Spleen (tissue), 11 donors: ENCODE results near the gene FAM184A. TPM values are rescaled to one million over a fixed set of nuclear protein-coding genes. Genes with fewer than 3 reads are reported as not detected.

ENCODE experiments used
- DNase-seq: peaks from one replicate; pipeline ENCODE4 v3.0.0-alpha.2; 2020
- H3K27ac ChIP-seq, 8 donors: fragments of 200-600 bp; sonication (generic) in 7 of 8; 1 replicate in 4 of 8; 2 replicates in 4 of 8; pipeline versions ENCODE4 v1.5.0 to v1.8.0; 2016 to 2021; ENCODE audit warnings: inconsistent platforms in 4 of 8, mild to moderate bottlenecking in 4 of 8, moderate library complexity in 1 of 8
- H3K27me3 ChIP-seq, 7 donors: fragments of 200-600 bp; sonication (generic) in 6 of 7; replicated peaks in 1 of 7; 1 replicate in 4 of 7; 2 replicates in 3 of 7; pipeline versions ENCODE4 v1.5.0 to v1.8.0; 2016 to 2021; ENCODE audit warnings: inconsistent platforms in 3 of 7, mild to moderate bottlenecking in 1 of 7
- H3K36me3 ChIP-seq, 6 donors: fragments of 200-600 bp; sonication (generic) in 5 of 6; 1 replicate in 4 of 6; 2 replicates in 2 of 6; pipeline versions ENCODE4 v1.5.0 to v1.8.0; 2016 to 2021; ENCODE audit warnings: inconsistent platforms in 2 of 6
- H3K4me1 ChIP-seq, 6 donors: fragments of 200-600 bp; sonication (generic) in 5 of 6; 1 replicate in 3 of 6; 2 replicates in 3 of 6; pipeline versions ENCODE4 v1.5.0 to v1.8.0; 2016 to 2021; ENCODE audit warnings: inconsistent platforms in 3 of 6
- H3K4me3 ChIP-seq, 8 donors: fragments of 200-600 bp; sonication (generic) in 7 of 8; 1 replicate in 4 of 8; 2 replicates in 4 of 8; pipeline versions ENCODE4 v1.5.0 to v1.8.0; 2016 to 2021; ENCODE audit warnings: inconsistent platforms in 4 of 8, mild to moderate bottlenecking in 4 of 8, moderate library complexity in 2 of 8
- H3K9me3 ChIP-seq, 8 donors: fragments of 200-600 bp; sonication (generic) in 7 of 8; 1 replicate in 4 of 8; 2 replicates in 4 of 8; pipeline versions ENCODE4 v1.5.0 to v1.8.0; 2016 to 2021; ENCODE audit warnings: inconsistent platforms in 4 of 8
- CTCF ChIP-seq, 11 experiments: fragments of 200-600 bp in 7 of 11; fragments of 450-650 bp in 4 of 11; sonication (generic) in 4 of 11; IDR thresholded peaks in 8 of 11; conservative IDR thresholded peaks in 3 of 11; 1 replicate in 7 of 11; 2 replicates in 4 of 11; pipeline versions ENCODE4 v1.4.0 to v1.8.0; 2016 to 2021; ENCODE audit warnings: antibody characterized with exemption in 11 of 11, inconsistent platforms in 4 of 11, mild to moderate bottlenecking in 1 of 11
- POLR2A ChIP-seq, 3 donors: fragments of 450-650 bp; IDR thresholded peaks; one replicate each; pipeline ENCODE4 v1.5.1; 2017; ENCODE audit warnings: antibody characterized with exemption in 3 of 3, mild to moderate bottlenecking in 1 of 3
- POLR2AphosphoS5 ChIP-seq, 3 donors: sonication (generic); formaldehyde crosslinking; IDR thresholded peaks; one replicate each; pipeline ENCODE4 v1.5.1; 2017; ENCODE audit warnings: antibody characterized with exemption in 3 of 3
- WGBS, 5 donors: extraction: QIAGEN DNeasy Blood & Tissue Kit in 3 of 5; methylation state at CpG; one replicate each; pipeline versions ENCODE4 v1.1.5 to v1.1.7; 2013 to 2018; 5-methylcytosine and 5-hydroxymethylcytosine counted together
- intact Hi-C: fragments of 100-400 bp; cut with DNase I; formaldehyde crosslinking; loops from one replicate; pipeline ENCODE4 v1.15.0; 2023; ENCODE audit warnings: low total_unique reads
- polyA plus RNA-seq, 3 donors: library from polyadenylated mRNA; stranded (reverse); fragments of 200-250 nt; gene quantifications; one replicate each; pipeline ENCODE4 v1.2.1, GENCODE V29; 2013
- total RNA-seq, 7 donors: library from RNA; depleted of rRNA in 3 of 7; stranded (reverse); fragments of >200 nt in 3 of 7; fragmentation: NEBNext Ultra II Directional in 4 of 7; extraction: Animal tissue kit (Norgen Biotek cat#: 25700) in 4 of 7; gene quantifications; one replicate each; pipeline versions ENCODE4 v1.1.0 to v1.2.1, GENCODE V29; 2016 to 2021
- donor health status: healthy with polysubstance abuse.
- donor health status: DM: no; HTN: no; CAD: no; lungs with moderate emphysema.
- donor health status: DM: no; HTN: no; CAD: no.
- donor health status: Bipolar disorder and iron deficiency.
- donor health status: healthy.
- donor health status: DM: no; HTN: no; CAD: no.
- donor health status: DM: yes; HTN: yes; CAD: no.

FAM184A gene
- total and polyA plus RNA-seq, 10 donors, result 0.66 to 2.0 (median 1.2) TPM

- Histone ChIP-seq H3K9me3 (no peaks in the 10 kb centered on the region), H3K36me3 (no peaks in the 10 kb centered on the region), H3K27ac (no peak overlapping the region), H3K4me1 (peaks cover 0 to 17% (median 4%) of the 10 kb centered on the region in 6 donors), H3K4me3 (no peak overlapping the region), H3K27me3 (no peaks in the 10 kb centered on the region)
- TF ChIP-seq POLR2A (IDR thresholded peaks at IDR 0.05), result no peak
- TF ChIP-seq CTCF (IDR thresholded peaks at IDR 0.05 in 8 of 11, conservative IDR thresholded peaks at IDR 0.05 in 3 of 11), result no peak
- TF ChIP-seq POLR2AphosphoS5 (IDR thresholded peaks at IDR 0.05), result no peak
- intact Hi-C loops, result no loop called here
- WGBS, 5 donors, result 42 to 76% (median 47%) methylated on average over 4 of the region's 4 CpGs
- no peak for DNase-seq
Measured at GRCh38 chr6:119112812-119113530, 34.5 kb upstream of the FAM184A start.

GRCh38 chr6:119110601-119111548 lies 32.4 kb upstream of the FAM184A start:
- TF ChIP-seq POLR2A (IDR thresholded peaks at IDR 0.05) (no peak), CTCF (IDR thresholded peaks at IDR 0.05 in 8 of 11, conservative IDR thresholded peaks at IDR 0.05 in 3 of 11) (peak in 10 of 11 experiments; percentile 22 to 66 (median 58))
- H3K27me3 ChIP-seq, result no peaks in the 10 kb centered on the region
- no peaks in the 10 kb centered on the region for H3K9me3 ChIP-seq
- H3K4me1 ChIP-seq, result peaks cover 0 to 17% (median 4%) of the 10 kb centered on the region in 6 donors
- 40 to 54% (median 45%) methylated on average over 8 of the region's 8 CpGs for WGBS, 5 donors
- H3K36me3 ChIP-seq, result no peaks in the 10 kb centered on the region
- H3K27ac ChIP-seq, result no peak overlapping the region
- intact Hi-C loops, result no loop called here
- no peak for DNase-seq
- no peak overlapping the region for H3K4me3 ChIP-seq

- no peaks in the 10 kb centered on the region for H3K36me3 ChIP-seq
- TF ChIP-seq CTCF (IDR thresholded peaks at IDR 0.05 in 8 of 11, conservative IDR thresholded peaks at IDR 0.05 in 3 of 11) (no peak), POLR2A (IDR thresholded peaks at IDR 0.05) (no peak), POLR2AphosphoS5 (IDR thresholded peaks at IDR 0.05) (no peak)
- intact Hi-C loops, result loop anchor here (5.0 kb wide), 1 partner anchor 142 kb away; no protein-coding TSS in a partner anchor
- H3K27ac ChIP-seq, result no peak overlapping the region
- H3K9me3 ChIP-seq, result no peaks in the 10 kb centered on the region
- 70 to 77% (median 73%) methylated on average over 8 of the region's 8 CpGs for WGBS, 5 donors
- no peak overlapping the region for H3K4me3 ChIP-seq
- H3K27me3 ChIP-seq, result no peaks in the 10 kb centered on the region
- H3K4me1 ChIP-seq, result peaks cover 0 to 17% (median 4%) of the 10 kb centered on the region in 6 donors
- no peak for DNase-seq
Measured at GRCh38 chr6:119109654-119110325, 31.3 kb upstream of the FAM184A start.
